Cardiac fibroblast (primary cell): ENCODE results near the gene TRMU.
"Not testable (repeated sequence)": the region's sequence is repeated elsewhere in the genome, so short reads cannot be mapped to it uniquely, and the experiment has no call there.

ENCODE experiments used
- DNase-seq, 2 donors: peaks; one replicate each; pipeline versions ENCODE4 v3.0.0 to v3.0.0-alpha.2; 2010; ENCODE audit warnings: low read depth in 2 of 2
- H3K4me3 ChIP-seq, 2 donors: replicated peaks in 1 of 2; 1 replicate in 1 of 2; 2 replicates in 1 of 2; pipeline ENCODE4 v1.5.1; 2011; ENCODE audit warnings: low read depth in 2 of 2, low read length in 2 of 2, mild to moderate bottlenecking in 2 of 2, moderate library complexity in 1 of 2
- TF ChIP-seq, protein P1 (sequence below): IDR thresholded peaks from one replicate; pipeline ENCODE4 v1.5.1; 2011; ENCODE audit warnings: low read depth, mild to moderate bottlenecking, low read length, inconsistent platforms

Gene TRMU

DNA sequence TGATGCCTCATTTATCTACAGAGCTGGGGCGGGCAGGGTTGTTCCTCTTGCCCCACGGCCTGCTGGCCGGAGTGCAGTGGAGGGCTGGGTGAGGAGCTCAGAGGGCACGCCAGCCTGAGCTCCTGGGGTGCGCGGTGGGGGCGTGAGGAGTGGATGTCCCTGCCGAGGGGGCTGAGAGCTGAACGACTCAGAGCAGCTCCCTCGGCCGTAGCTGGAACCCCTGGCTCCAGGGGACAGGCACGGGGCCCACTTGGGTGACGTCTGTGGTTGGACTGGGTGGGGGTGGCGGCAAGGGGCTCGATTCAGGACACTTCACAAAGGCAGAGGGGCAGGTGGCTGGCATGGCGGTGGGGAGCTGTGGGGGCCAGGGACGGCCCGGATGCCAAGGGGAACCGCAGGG, 62.4 kb downstream of the TRMU start:
- TF ChIP-seq, protein P1, sequence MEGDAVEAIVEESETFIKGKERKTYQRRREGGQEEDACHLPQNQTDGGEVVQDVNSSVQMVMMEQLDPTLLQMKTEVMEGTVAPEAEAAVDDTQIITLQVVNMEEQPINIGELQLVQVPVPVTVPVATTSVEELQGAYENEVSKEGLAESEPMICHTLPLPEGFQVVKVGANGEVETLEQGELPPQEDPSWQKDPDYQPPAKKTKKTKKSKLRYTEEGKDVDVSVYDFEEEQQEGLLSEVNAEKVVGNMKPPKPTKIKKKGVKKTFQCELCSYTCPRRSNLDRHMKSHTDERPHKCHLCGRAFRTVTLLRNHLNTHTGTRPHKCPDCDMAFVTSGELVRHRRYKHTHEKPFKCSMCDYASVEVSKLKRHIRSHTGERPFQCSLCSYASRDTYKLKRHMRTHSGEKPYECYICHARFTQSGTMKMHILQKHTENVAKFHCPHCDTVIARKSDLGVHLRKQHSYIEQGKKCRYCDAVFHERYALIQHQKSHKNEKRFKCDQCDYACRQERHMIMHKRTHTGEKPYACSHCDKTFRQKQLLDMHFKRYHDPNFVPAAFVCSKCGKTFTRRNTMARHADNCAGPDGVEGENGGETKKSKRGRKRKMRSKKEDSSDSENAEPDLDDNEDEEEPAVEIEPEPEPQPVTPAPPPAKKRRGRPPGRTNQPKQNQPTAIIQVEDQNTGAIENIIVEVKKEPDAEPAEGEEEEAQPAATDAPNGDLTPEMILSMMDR: no peak
- no peak overlapping the region for H3K4me3 ChIP-seq
- no peak for DNase-seq

DNA sequence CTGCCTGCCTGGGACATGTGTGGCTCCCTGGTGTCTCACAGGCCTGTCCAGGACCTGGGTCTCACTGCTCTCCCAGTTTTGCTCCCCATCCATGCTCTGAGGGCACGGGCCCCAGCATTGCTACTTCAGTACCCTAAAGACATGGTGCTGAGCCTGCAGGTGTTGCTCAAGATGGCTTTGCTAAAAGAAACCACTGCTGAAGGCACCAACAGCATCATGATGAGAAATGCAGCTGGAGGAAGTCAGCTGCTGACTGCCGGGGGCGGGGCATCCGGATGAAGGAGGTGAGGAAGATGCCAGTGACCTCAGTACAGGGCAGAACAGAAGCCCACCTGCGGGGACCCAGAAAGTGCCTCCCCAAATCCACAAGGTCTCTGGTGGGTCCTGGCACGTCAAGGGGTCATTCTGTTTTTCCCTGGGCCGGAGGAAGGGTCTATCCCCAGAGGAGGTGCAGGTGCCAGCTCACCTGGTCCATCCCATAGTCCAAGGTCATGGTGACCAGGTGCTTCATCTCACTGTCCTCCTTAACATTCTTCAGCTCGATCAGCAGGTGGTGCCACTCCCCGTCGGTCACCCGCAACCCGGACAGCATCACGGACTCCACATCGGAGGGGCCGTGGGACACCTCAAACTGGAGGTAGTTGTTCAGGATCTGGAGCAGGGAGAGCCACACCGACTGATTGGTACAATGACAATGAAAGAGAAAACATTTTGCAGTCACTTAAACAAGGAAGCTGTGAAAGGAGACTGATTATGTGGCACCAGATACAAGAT, 63.9 kb downstream of the TRMU start:
- TF ChIP-seq, protein P1: no peak

DNA sequence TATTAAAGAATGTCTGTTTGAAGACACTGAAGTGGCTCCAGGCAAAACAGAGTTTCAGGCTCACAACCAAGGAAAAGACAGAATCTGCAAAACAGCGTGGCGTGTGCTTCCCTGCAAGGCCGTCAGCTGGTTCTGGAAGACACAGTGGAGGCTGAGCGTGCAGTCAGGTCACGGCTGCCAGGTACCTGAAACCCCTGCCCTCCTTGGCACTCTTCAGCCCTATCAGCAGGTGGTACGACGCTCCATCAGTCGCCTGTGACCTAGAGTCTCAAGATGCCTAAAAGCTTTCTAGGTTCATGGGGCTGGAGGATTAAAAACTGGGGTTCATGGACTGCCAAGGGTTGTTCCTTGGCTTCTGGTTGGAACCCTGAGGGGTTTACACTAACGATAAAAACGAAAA, 65.9 kb downstream of the TRMU start:
- TF ChIP-seq, protein P1: no peak
- no peak for DNase-seq

More for the DNA sequence above, 63.9 kb downstream of the TRMU start:
- H3K4me3 ChIP-seq: no peak overlapping the region
- no peak for DNase-seq

DNA sequence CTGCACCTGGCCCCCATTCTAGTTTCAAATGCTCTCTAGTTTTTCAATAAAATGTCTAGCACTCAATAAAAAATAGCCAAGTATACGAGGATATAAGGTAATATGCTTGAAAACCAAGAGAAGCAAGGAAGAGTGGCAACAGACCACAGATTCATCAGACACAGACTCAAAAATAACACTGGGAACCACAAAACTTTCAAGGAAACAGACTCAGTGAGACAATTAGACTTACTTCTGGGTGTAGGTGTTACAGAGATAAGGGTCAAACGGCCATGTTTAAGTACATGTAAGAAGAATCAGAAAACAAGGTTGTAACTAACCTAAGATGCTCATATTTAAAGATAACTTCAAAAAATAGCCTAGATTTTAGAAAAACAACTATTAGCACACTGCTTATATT, 67.0 kb downstream of the TRMU start:
- DNase-seq: no peak
- H3K4me3 ChIP-seq: no peak overlapping the region
- TF ChIP-seq, protein P1: no peak

More for the DNA sequence above, 65.9 kb downstream of the TRMU start:
- H3K4me3 ChIP-seq: no peak overlapping the region

DNA sequence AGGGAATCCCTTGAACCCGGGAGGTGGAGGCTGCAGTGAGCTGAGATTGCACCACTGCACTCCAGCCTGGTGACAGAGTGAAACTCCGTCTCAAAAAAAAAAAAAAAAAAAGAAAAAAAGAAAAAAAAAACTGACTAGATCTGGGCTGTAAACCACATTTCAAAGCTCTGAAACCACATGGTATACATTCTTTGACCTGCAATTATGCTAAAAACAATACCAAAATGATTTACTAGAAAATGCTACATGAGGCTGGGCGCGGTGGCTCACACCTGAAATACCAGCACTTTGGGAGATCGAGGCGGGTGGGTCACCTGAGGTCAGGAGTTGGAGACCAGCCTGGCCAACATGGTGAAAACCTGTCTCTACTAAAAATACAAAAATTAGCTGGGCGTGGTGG, 68.4 kb downstream of the TRMU start:
- not testable (repeated sequence) for H3K4me3 ChIP-seq, DNase-seq

DNA sequence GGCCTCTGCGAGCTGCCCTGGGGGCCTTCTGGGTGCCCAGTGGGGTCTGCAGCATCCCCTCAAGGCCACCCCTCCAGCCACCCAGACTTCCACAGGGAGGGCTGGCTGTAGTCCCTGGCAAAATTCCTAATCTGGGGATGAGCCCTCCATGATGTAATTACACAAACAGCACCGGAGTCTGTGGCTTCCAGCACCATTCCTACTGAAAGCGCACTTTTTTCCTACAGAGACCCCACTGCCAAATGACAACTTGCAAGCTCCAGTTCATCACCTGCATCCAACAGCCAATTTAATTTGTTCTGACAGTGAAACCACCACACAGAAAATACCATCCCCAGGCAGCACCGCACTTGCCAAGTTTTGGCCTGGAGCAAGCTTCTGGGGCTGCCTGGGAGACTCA, 70.4 kb downstream of the TRMU start:
- TF ChIP-seq, protein P1: no peak
- H3K4me3 ChIP-seq: no peak overlapping the region
- DNase-seq: no peak

DNA sequence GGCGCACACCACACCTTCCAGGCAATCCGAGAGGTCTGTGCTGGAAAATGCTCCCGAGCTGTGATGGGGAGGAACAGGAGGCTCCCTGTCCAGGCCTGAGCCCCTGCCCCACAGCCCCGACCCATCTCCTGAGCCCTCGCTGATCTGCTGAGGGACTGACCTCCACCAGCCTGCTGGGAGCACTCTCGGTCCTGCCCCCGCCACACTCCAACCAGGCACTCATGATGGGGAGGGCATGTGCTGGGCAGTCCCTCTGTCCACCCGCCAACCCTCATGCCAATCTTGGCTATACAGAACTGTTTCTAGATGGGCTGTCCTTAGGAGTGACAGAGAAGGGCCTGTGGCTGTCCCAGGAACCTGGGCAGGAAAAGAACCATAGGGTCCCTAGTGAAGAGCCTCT, 70.8 kb downstream of the TRMU start:
- DNase-seq: no peak

More for the DNA sequence above, 70.8 kb downstream of the TRMU start:
- TF ChIP-seq, protein P1: no peak
- H3K4me3 ChIP-seq: no peak overlapping the region
